ENCODE data around the gene TLE2.

Gene TLE2

GRCh38 chr19:3004522-3004921 is 24.6 kb downstream of the TLE2 start:
- Histone ChIP-seq H3K4me3 (IDR thresholded peaks at IDR 0.05; ENCODE audit: insufficient read depth, low read depth, low read length) (no peak overlapping the region), H3K27ac (no peak overlapping the region), H4K20me1 (ENCODE audit: insufficient read depth) (no peaks in the 10 kb centered on the region), H3K79me2 (ENCODE audit: insufficient read depth, low read depth) (no peaks in the 10 kb centered on the region), H3K4me1 (ENCODE audit: low read depth, poor library complexity, severe bottlenecking) (peaks cover 7% of the 10 kb centered on the region), H2AFZ (ENCODE audit: low read depth) (no peak overlapping the region), H3K4me2 (no peak overlapping the region), H3K27me3 (ENCODE audit: insufficient read depth, low read depth) (peaks cover 74% of the 10 kb centered on the region), H3K9ac (no peak overlapping the region), H3K36me3 (ENCODE audit: insufficient read depth) (no peaks in the 10 kb centered on the region)
- TF ChIP-seq CTCF (conservative IDR thresholded peaks at IDR 0.05; ENCODE audit: low read depth, low read length), result no peak

GRCh38 chr19:3003046-3003445 is 26.0 kb downstream of the TLE2 start:
- Histone ChIP-seq H3K79me2 (ENCODE audit: insufficient read depth, low read depth) (no peaks in the 10 kb centered on the region), H3K36me3 (ENCODE audit: insufficient read depth) (no peaks in the 10 kb centered on the region), H3K4me1 (ENCODE audit: low read depth, poor library complexity, severe bottlenecking) (peaks cover 6% of the 10 kb centered on the region), H3K27me3 (ENCODE audit: insufficient read depth, low read depth) (peaks cover 73% of the 10 kb centered on the region), H3K4me2 (no peak overlapping the region), H3K4me3 (IDR thresholded peaks at IDR 0.05; ENCODE audit: insufficient read depth, low read depth, low read length) (no peak overlapping the region), H3K27ac (no peak overlapping the region), H2AFZ (ENCODE audit: low read depth) (no peak overlapping the region), H4K20me1 (ENCODE audit: insufficient read depth) (no peaks in the 10 kb centered on the region), H3K9ac (no peak overlapping the region)
- no peak for TF ChIP-seq CTCF (conservative IDR thresholded peaks at IDR 0.05; ENCODE audit: low read depth, low read length)

DNA sequence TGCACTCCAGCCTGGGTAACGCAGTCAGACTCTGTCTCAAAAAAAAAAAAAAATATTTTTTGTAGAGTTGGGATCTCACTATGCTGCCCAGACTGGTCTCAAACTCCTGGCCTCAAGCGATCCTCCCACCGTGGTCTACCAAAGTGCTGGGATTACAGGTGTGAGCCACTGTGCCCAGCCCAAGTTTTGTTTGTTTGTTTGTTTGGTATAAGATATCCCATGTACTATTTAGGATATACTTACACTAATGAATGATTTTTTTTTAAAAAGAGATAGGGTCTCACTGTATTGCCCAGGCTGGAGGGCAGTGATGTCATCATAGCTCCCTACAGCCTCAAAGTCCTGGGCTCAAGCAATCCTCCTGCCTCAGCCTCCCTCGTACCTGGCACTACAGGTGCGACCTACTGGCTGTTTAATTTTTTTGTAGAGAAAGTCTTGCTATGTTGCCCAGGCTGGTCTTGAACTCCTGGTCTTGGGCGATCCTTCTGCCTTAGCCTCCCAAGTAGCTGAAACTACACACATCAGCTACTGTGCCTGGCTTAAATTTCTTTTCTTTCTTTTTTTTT is 27.8 kb downstream of the TLE2 start:
- Histone ChIP-seq H3K27me3 (ENCODE audit: insufficient read depth, low read depth) (peaks cover 73% of the 10 kb centered on the region), H2AFZ (ENCODE audit: low read depth) (no peak overlapping the region), H3K9ac (no peak overlapping the region), H3K27ac (no peak overlapping the region), H3K4me2 (no peak overlapping the region), H3K4me3 (IDR thresholded peaks at IDR 0.05; ENCODE audit: insufficient read depth, low read depth, low read length) (no peak overlapping the region), H4K20me1 (ENCODE audit: insufficient read depth) (no peaks in the 10 kb centered on the region), H3K4me1 (ENCODE audit: low read depth, poor library complexity, severe bottlenecking) (no peaks in the 10 kb centered on the region), H3K36me3 (ENCODE audit: insufficient read depth) (no peaks in the 10 kb centered on the region), H3K79me2 (ENCODE audit: insufficient read depth, low read depth) (no peaks in the 10 kb centered on the region)
- TF ChIP-seq CTCF (conservative IDR thresholded peaks at IDR 0.05; ENCODE audit: low read depth, low read length), result no peak

GRCh38 chr19:2998642-2999041 is 30.4 kb downstream of the TLE2 start:
- TF ChIP-seq CTCF (conservative IDR thresholded peaks at IDR 0.05; ENCODE audit: low read depth, low read length), result no peak
- Histone ChIP-seq H2AFZ (ENCODE audit: low read depth) (no peak overlapping the region), H3K36me3 (ENCODE audit: insufficient read depth) (no peaks in the 10 kb centered on the region), H3K4me1 (ENCODE audit: low read depth, poor library complexity, severe bottlenecking) (no peaks in the 10 kb centered on the region), H3K27ac (no peak overlapping the region), H3K79me2 (ENCODE audit: insufficient read depth, low read depth) (no peaks in the 10 kb centered on the region), H4K20me1 (ENCODE audit: insufficient read depth) (no peaks in the 10 kb centered on the region), H3K4me2 (no peak overlapping the region), H3K9ac (no peak overlapping the region), H3K27me3 (ENCODE audit: insufficient read depth, low read depth) (peaks cover 71% of the 10 kb centered on the region), H3K4me3 (IDR thresholded peaks at IDR 0.05; ENCODE audit: insufficient read depth, low read depth, low read length) (no peak overlapping the region)
